HEK293T (cell line): Measurements from ENCODE around the gene DNM1L.

ENCODE experiments used
- CTCF ChIA-PET: fragments of 350-600 bp; formaldehyde crosslinking; extraction: SDS; loops from one replicate; lab custom pipeline; 2021; ENCODE audit warnings: antibody characterized with exemption, inconsistent platforms; lab: Yijun Ruan, JAX
- POLR2A ChIA-PET: fragments of 350-600 bp; formaldehyde crosslinking; extraction: SDS; loops from one replicate; lab custom pipeline; 2020; ENCODE audit warnings: antibody characterized with exemption, inconsistent platforms; lab: Yijun Ruan, JAX
- DNase-seq: peaks from one replicate; pipeline ENCODE4 v3.0.0; 2012; ENCODE audit warnings: mixed read lengths; ENCODE audit errors: extremely low spot score
- ARNT ChIP-seq: fragments of 450-650 bp; IDR thresholded peaks from 2 replicates; pipeline ENCODE4 v1.6.1; 2017; ENCODE audit warnings: mild to moderate bottlenecking
- BHLHE40 ChIP-seq: fragments of 450-650 bp; IDR thresholded peaks from 2 replicates; pipeline ENCODE4 v1.6.1; 2016; ENCODE audit warnings: mild to moderate bottlenecking, moderate library complexity, borderline replicate concordance
- CTBP1 ChIP-seq: fragments of 450-650 bp; IDR thresholded peaks from 2 replicates; pipeline ENCODE4 v1.6.1; 2016; ENCODE audit warnings: borderline replicate concordance
- ELF4 ChIP-seq: fragments of 450-650 bp; IDR thresholded peaks from 2 replicates; pipeline ENCODE4 v1.6.1; 2017; ENCODE audit warnings: antibody characterized with exemption
- FOXA1 ChIP-seq: fragments of 450-650 bp; IDR thresholded peaks from 2 replicates; pipeline ENCODE4 v1.6.1; 2016; ENCODE audit warnings: mild to moderate bottlenecking
- FOXK2 ChIP-seq: fragments of 450-650 bp; IDR thresholded peaks from 2 replicates; pipeline ENCODE4 v1.6.1; 2016; ENCODE audit warnings: mild to moderate bottlenecking
- FOXM1 ChIP-seq: fragments of 450-650 bp; IDR thresholded peaks from 2 replicates; pipeline ENCODE4 v1.6.1; 2017; ENCODE audit warnings: mild to moderate bottlenecking, borderline replicate concordance
- HDGF ChIP-seq: fragments of 450-650 bp; IDR thresholded peaks from 2 replicates; pipeline ENCODE4 v1.6.1; 2017; ENCODE audit warnings: antibody characterized with exemption, borderline replicate concordance
- L3MBTL2 ChIP-seq: fragments of 450-650 bp; conservative IDR thresholded peaks from 2 replicates; pipeline ENCODE4 v1.6.1; 2016; ENCODE audit warnings: mild to moderate bottlenecking
- LEF1 ChIP-seq: fragments of 450-650 bp; IDR thresholded peaks from 2 replicates; pipeline ENCODE4 v1.6.1; 2017; ENCODE audit warnings: mild to moderate bottlenecking, borderline replicate concordance
- NFRKB ChIP-seq: fragments of 450-650 bp; IDR thresholded peaks from 2 replicates; pipeline ENCODE4 v1.6.1; 2016; ENCODE audit warnings: mild to moderate bottlenecking, moderate library complexity
- SP1 ChIP-seq: fragments of 450-650 bp; IDR thresholded peaks from 2 replicates; pipeline ENCODE4 v1.6.1; 2017
- SUZ12 ChIP-seq: fragments of 450-650 bp; IDR thresholded peaks from 2 replicates; pipeline ENCODE4 v1.6.1; 2016; ENCODE audit warnings: mild to moderate bottlenecking
- TARDBP ChIP-seq: fragments of 450-650 bp; IDR thresholded peaks from 2 replicates; pipeline ENCODE4 v1.6.1; 2016
- ZNF384 ChIP-seq: fragments of 450-650 bp; IDR thresholded peaks from 2 replicates; pipeline ENCODE4 v1.6.1; 2016
- TF ChIP-seq, protein P1 (sequence below): fragments of 450-650 bp; IDR thresholded peaks from 2 replicates; pipeline ENCODE4 v1.6.1; 2016

The DNM1L gene

DNA sequence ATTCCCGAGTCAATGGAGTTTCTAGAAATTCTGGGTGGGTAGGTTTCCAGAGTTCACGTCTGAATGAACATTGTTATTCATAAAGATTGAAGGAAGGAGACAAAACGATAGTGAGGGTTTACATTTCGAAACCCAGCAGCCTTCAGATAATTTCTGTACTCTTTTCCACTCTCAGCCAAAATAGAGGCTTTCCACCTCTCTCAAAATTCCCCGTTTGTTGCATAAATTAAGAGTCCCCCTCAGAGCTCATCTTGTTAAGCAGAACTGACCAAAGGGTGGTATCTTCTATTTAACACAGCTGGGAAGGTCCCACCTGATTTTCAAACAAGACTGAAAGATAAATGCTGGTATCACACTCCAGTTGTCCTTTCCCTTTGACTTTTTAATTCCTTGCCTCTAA lies 98.1 kb downstream of the DNM1L start:
- ChIA-PET POLR2A (no interaction called here), CTCF (no interaction called here)
- TF ChIP-seq FOXM1: no peak
- TF ChIP-seq ZNF384: no peak
- no peak for TF ChIP-seq ARNT
- TF ChIP-seq HDGF: no peak
- TF ChIP-seq SUZ12: no peak
- no peak for DNase-seq

DNA sequence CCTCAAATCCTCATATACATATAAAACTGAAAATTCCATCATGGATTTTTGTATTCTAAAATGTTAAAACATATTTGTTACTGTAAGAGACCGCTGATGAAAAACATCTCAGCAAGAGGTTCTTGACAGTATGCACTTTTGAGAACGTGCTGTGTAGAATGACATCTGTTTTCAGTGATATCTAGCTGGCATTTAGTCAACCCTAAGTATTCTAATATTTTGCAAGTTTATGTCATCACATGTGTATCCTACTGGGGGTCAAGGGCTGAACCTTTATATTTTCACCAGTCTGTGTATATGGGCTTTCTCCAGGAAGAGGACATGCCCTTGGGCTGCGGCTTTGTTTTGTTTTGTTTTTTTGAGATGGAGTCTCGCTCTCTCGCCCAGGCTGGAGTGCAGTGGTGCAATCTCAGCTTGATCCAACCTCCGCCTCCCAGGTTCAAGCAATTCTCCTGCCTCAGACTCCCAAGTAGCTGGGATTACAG lies 98.6 kb downstream of the DNM1L start:
- TF ChIP-seq FOXM1: no peak
- TF ChIP-seq NFRKB: no peak
- no peak for TF ChIP-seq BHLHE40
- no peak for TF ChIP-seq CTBP1
- no peak for TF ChIP-seq FOXK2
- no peak for TF ChIP-seq HDGF
- TF ChIP-seq ELF4: no peak
- no peak for TF ChIP-seq L3MBTL2
- no peak for TF ChIP-seq ARNT
- TF ChIP-seq FOXA1: no peak
- TF ChIP-seq, protein P1, sequence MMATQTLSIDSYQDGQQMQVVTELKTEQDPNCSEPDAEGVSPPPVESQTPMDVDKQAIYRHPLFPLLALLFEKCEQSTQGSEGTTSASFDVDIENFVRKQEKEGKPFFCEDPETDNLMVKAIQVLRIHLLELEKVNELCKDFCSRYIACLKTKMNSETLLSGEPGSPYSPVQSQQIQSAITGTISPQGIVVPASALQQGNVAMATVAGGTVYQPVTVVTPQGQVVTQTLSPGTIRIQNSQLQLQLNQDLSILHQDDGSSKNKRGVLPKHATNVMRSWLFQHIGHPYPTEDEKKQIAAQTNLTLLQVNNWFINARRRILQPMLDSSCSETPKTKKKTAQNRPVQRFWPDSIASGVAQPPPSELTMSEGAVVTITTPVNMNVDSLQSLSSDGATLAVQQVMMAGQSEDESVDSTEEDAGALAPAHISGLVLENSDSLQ: no peak
- ChIA-PET CTCF (no interaction called here), POLR2A (interaction anchor here (0.9 kb wide), 1 partner anchor 119 kb away, joined by 3 read pairs; the partner anchor contains the start of gene PKP2)
- DNase-seq: no peak

DNA sequence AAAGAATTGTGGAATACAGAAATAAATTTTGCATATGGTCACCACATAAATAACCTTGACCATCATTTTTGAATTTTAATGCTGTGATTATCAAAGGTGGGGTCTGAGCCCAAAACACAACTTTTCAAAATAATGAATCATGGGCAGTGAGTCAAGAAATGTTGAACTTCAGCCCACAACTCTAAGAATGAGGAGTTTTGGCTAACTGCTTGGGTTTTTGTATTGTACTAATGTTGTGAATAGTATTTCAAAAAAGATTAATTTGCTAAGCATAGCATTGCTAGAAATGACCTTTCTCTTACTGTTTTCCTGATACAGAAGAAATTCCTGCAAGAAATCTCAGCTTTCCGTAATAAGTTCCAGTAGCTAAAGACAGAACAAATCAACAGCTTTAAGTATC lies 101.0 kb downstream of the DNM1L start:
- no peak for DNase-seq
- CTCF ChIA-PET: no interaction called here
- no peak for TF ChIP-seq L3MBTL2
- POLR2A ChIA-PET: no interaction called here

DNA sequence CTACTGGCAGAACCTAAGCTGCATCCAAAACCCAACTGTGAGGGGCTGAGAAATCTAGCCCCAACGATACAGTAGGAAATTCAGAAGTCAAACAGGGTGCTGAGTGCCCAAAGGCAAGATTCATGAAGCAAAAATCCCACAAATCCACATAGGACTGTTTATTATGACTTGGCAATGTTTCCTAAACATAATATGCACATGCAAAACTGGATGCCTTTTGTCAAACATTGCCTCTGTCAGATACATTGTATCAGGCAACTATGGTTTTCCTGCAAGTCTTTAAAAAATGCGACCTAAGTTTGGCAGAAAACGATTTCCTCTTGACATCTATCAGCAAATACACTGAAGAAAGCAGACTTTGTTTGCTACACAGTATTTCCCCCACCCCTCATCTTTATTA lies 103.9 kb downstream of the DNM1L start:
- DNase-seq: no peak
- POLR2A ChIA-PET: no interaction called here
- TF ChIP-seq, protein P1: no peak
- TF ChIP-seq FOXM1 (no peak), LEF1 (no peak), ELF4 (no peak), FOXA1 (no peak), SP1 (no peak), NFRKB (no peak), HDGF (no peak), TARDBP (no peak), SUZ12 (no peak), BHLHE40 (no peak), ARNT (no peak), ZNF384 (no peak), L3MBTL2 (no peak), FOXK2 (no peak), CTBP1 (no peak)
- CTCF ChIA-PET: interaction anchor here (1.1 kb wide), 1 partner anchor 27 kb away, joined by 3 read pairs; no protein-coding TSS in a partner anchor

DNA sequence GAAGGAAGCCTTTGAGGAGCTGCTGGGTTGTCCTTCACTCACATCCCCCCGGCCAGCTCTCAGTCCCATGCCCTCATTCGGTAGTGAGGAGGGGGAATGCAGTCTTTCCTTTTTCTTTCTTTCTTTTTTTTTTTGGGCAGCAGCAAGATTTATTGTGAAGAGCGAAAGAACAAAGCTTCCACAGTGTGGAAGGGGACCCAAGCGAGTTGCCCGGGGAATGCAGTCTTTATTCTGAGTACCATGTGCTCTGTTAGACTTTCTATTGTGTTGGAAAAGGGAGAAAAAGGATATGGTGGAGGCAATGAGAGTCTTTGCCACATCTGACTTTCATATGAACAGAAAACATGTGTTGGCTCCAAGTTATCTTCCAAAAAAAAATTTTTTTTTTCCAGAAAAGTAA lies 106.5 kb downstream of the DNM1L start:
- TF ChIP-seq ZNF384 (no peak), CTBP1 (no peak), LEF1 (no peak), ARNT (no peak), L3MBTL2 (no peak), TARDBP (no peak), FOXA1 (no peak), SUZ12 (no peak), FOXM1 (no peak), SP1 (no peak), FOXK2 (no peak), BHLHE40 (no peak), NFRKB (no peak), ELF4 (no peak)
- TF ChIP-seq, protein P1: no peak
- ChIA-PET POLR2A (interaction anchor here (1.2 kb wide), 1 partner anchor 30 kb away, joined by 3 read pairs; the partner anchor contains the start of gene YARS2), CTCF (no interaction called here)
- no peak for DNase-seq

DNA sequence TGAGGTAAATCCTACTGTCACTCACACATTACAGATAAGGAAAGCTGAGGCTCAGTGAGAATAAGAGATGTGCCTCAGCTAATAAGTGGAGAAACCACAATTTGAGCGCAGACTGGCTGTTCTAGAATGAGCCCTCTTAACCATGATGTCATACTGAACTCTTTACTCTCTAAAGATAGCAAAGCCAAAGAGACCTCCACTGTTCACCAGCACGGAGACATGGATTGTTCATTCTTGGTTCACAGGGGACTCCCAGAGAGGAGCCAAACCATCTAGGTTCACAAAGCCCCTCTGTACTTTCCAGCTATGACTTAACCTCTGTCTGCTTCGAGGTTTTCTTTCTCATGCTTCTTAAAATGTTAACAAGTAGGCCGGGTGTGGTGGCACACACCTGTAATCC lies 109.3 kb downstream of the DNM1L start:
- TF ChIP-seq ZNF384 (no peak), ARNT (no peak), LEF1 (no peak), ELF4 (no peak), NFRKB (no peak), FOXK2 (no peak), BHLHE40 (no peak), HDGF (no peak), SUZ12 (no peak), FOXM1 (no peak), FOXA1 (no peak), TARDBP (no peak), L3MBTL2 (no peak), SP1 (no peak)
- TF ChIP-seq, protein P1: no peak
- ChIA-PET POLR2A (no interaction called here), CTCF (no interaction called here)
- DNase-seq: no peak
